ENCODE results near the gene TMEM89.

DNA sequence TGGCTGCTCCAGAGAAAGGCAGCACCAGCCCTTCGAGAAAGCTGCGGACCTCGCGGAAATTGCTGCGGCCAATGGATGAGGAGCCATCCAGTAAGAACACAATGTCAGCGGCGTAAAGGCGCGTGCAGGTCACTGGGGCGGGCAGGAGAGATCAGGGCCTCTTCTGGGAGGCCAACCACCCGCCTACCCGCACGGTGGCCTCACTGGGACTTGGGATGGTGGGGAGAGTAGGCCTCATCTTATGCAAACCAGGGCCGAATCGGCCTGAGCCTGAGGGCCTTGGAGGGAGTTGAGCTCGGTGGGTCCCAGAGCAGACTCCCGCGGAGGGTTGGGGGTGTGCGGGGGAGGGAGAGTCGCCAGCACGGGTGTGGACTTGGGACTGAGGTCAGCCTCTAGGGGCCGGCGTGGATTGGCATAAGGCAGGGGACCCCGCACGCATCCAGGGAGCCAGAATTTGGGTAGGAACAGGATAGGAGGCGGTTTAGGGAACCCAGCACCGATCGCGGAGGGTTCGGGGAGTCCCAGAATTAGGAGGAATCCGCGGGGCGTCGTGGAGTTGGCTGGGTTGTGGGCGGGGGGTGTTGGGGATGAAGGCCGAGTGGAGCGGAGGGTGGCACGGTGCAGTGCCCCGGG lies 27.0 kb downstream of the TMEM89 start:
- TF ChIP-seq CTCF (IDR thresholded peaks at IDR 0.05; ENCODE audit: insufficient read depth, low read length, poor library complexity, severe bottlenecking), result no peak
- no peak for TF ChIP-seq EZH2phosphoT487 (conservative IDR thresholded peaks at IDR 0.05; ENCODE audit: low read length)
